ENCODE results near the gene UCN.

DNA sequence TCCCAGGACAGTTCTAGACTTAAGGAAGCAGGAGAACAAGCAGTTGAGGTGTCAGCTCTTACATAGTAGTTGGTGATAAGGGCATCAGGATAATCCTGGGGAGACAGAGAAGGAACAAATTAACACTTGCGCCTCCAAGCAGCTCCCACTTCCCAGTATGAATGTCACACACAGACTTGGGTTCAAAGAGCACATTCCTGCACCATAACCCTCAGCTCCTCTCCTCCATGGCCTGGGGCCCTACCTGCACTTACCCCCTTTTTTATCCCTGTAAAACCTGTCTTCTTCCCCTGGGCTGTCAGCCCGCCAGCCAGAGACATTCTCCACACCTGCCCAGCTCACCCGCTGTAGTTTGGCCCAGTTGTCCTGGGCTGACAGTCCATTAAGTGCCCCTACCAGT lies 3.9 kb upstream of the UCN start:
- no peak for TF ChIP-seq CTCF (IDR thresholded peaks at IDR 0.05; ENCODE audit: poor library complexity)
- no peak for TF ChIP-seq EZH2phosphoT487 (IDR thresholded peaks at IDR 0.05; ENCODE audit: low read depth, severe bottlenecking, unreplicated experiment)
- TF ChIP-seq EZH2 (IDR thresholded peaks at IDR 0.05; ENCODE audit: borderline replicate concordance): no peak

Measured in hepatocyte (in vitro differentiated cells).